Endodermal cell (in vitro differentiated cells): ENCODE results near the gene GOLT1A. TPM values are rescaled to one million over a fixed set of nuclear protein-coding genes. Genes with fewer than 3 reads are reported as not detected.

Experiments used
- DNase-seq: peaks from one replicate; pipeline ENCODE4 v3.0.0-alpha.2; 2017
- H3K27ac ChIP-seq: 2 replicates; pipeline ENCODE4 v1.5.1; 2013; ENCODE audit warnings: mild to moderate bottlenecking, low read depth, low read length, moderate library complexity
- H3K27me3 ChIP-seq: 2 replicates; pipeline ENCODE4 v1.6.1; 2013; ENCODE audit warnings: mild to moderate bottlenecking, low read length, moderate library complexity; ENCODE audit not compliant: insufficient read depth, control insufficient read depth, poor library complexity, severe bottlenecking
- H3K36me3 ChIP-seq: 2 replicates; pipeline ENCODE4 v1.7.0; 2013; ENCODE audit warnings: mild to moderate bottlenecking, low read length, moderate library complexity; ENCODE audit not compliant: control insufficient read depth, insufficient read depth
- H3K4me1 ChIP-seq: one replicate; pipeline ENCODE4 v1.7.0; 2013; ENCODE audit warnings: low read length; ENCODE audit not compliant: control insufficient read depth, insufficient read depth
- H3K4me3 ChIP-seq: 2 replicates; pipeline ENCODE4 v1.5.1; 2013; ENCODE audit warnings: mild to moderate bottlenecking, low read length, moderate library complexity
- H3K9ac ChIP-seq: 2 replicates; pipeline ENCODE4 v1.6.1; 2013; ENCODE audit warnings: mild to moderate bottlenecking, low read length, moderate library complexity; ENCODE audit not compliant: poor library complexity, severe bottlenecking; ENCODE audit errors: extremely low read depth
- H3K9me3 ChIP-seq: 2 replicates; pipeline ENCODE4 v1.6.1; 2013; ENCODE audit warnings: mild to moderate bottlenecking, low read length, moderate library complexity; ENCODE audit not compliant: control insufficient read depth
- H3K27ac Mint-ChIP-seq: 2 replicates; pipeline ENCODE4 v1.8.0; 2020; ENCODE audit warnings: mixed read lengths
- H3K27me3 Mint-ChIP-seq: 2 replicates; pipeline ENCODE4 v1.8.0; 2021; ENCODE audit warnings: mild to moderate bottlenecking, mixed read lengths; ENCODE audit not compliant: insufficient read depth
- H3K36me3 Mint-ChIP-seq: 2 replicates; pipeline ENCODE4 v1.8.0; 2020; ENCODE audit warnings: low read depth, mixed read lengths
- H3K4me1 Mint-ChIP-seq: 2 replicates; pipeline ENCODE4 v1.8.0; 2020; ENCODE audit warnings: mixed read lengths
- H3K4me3 Mint-ChIP-seq: 2 replicates; pipeline ENCODE4 v1.8.0; 2020; ENCODE audit warnings: mild to moderate bottlenecking, moderate library complexity, mixed read lengths
- H3K9me3 Mint-ChIP-seq: 2 replicates; pipeline ENCODE4 v1.8.0; 2020; ENCODE audit warnings: mild to moderate bottlenecking, mixed read lengths
- WGBS, 2 experiments: methylation state at CpG; one replicate each; pipeline versions ENCODE4 v1.1.5 to v1.1.7; 2013; ENCODE audit warnings: missing lambda C conversion rate in 2 of 2, mixed read lengths in 1 of 2; ENCODE audit not compliant: insufficient coverage in 1 of 2, insufficient read length in 1 of 2; 5-methylcytosine and 5-hydroxymethylcytosine counted together
- total RNA-seq, 2 donors: library from RNA; stranded (reverse); fragmentation: NEBNext Ultra II Directional in 1 of 2; extraction: Animal tissue kit (Norgen Biotek cat#: 25700) in 1 of 2; gene quantifications; 2 replicates in 1 of 2; 3 replicates in 1 of 2; pipeline ENCODE4 v1.2.1, GENCODE V29; 2021
- TF ChIP-seq, protein P1 (sequence below): fragments of 200-600 bp; sonication (generic); conservative IDR thresholded peaks from 2 replicates; pipeline ENCODE4 v1.5.0; 2021; ENCODE audit warnings: antibody characterized with exemption, mild to moderate bottlenecking

Gene GOLT1A
- total RNA-seq, 2 donors from 2014 or later: 1.8 to 6.2 TPM

DNA sequence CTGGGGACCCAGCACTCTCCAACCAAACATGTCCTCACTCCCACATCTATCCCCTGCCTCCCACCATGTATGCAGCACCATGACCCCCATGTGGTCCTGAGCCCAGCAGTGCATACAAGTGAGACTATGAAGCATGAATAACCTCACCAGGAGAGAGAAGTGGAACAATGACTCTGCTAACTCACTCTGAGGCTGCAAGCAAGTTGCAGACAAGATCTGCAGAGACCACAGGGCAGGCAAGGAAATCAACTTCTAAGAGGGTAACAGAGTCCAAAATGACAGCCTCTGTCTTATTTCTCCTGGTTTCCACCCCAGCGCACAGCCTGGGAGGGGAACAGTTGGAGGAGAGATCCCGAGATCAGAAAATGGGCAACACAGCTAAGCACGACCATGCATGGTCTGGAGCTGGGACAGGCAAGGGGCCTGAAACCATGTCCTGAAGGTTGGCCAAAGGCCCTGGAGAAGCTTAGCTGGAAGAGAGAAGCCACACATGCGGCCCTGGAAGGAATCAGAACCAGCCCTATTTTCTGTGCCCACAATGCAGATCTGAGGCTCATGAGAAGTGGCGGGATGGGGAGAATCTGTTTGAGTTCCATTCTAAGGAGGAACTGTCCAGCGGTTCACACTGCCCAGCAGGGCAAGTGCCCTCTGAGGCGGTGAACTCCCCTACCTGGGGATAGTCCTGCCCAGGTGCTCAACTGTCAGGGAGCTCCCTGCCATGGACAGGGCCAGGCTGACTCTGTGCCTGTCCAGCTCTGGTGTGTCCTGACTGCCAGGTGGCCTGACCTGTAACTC lies 35.1 kb downstream of the GOLT1A start:
- WGBS, 2 experiments: 81 to 88% methylated on average over 6 to 7 of the region's 7 CpGs
- peaks cover 16% of the 10 kb centered on the region for H3K27me3 Mint-ChIP-seq
- peaks cover 9% of the 10 kb centered on the region for H3K9me3 ChIP-seq
- H3K36me3 ChIP-seq: no peaks in the 10 kb centered on the region
- no peak for DNase-seq
- no peak overlapping the region for H3K27ac Mint-ChIP-seq
- H3K4me1 Mint-ChIP-seq: no peaks in the 10 kb centered on the region
- no peaks in the 10 kb centered on the region for H3K36me3 Mint-ChIP-seq
- H3K9ac ChIP-seq: no peak overlapping the region
- peaks cover 18% of the 10 kb centered on the region for H3K9me3 Mint-ChIP-seq
- H3K4me3 Mint-ChIP-seq: no peak overlapping the region
- TF ChIP-seq, protein P1, sequence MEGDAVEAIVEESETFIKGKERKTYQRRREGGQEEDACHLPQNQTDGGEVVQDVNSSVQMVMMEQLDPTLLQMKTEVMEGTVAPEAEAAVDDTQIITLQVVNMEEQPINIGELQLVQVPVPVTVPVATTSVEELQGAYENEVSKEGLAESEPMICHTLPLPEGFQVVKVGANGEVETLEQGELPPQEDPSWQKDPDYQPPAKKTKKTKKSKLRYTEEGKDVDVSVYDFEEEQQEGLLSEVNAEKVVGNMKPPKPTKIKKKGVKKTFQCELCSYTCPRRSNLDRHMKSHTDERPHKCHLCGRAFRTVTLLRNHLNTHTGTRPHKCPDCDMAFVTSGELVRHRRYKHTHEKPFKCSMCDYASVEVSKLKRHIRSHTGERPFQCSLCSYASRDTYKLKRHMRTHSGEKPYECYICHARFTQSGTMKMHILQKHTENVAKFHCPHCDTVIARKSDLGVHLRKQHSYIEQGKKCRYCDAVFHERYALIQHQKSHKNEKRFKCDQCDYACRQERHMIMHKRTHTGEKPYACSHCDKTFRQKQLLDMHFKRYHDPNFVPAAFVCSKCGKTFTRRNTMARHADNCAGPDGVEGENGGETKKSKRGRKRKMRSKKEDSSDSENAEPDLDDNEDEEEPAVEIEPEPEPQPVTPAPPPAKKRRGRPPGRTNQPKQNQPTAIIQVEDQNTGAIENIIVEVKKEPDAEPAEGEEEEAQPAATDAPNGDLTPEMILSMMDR: no peak
- no peak overlapping the region for H3K27ac ChIP-seq
- no peaks in the 10 kb centered on the region for H3K4me1 ChIP-seq
- no peak overlapping the region for H3K4me3 ChIP-seq
- H3K27me3 ChIP-seq: peaks cover 47% of the 10 kb centered on the region

DNA sequence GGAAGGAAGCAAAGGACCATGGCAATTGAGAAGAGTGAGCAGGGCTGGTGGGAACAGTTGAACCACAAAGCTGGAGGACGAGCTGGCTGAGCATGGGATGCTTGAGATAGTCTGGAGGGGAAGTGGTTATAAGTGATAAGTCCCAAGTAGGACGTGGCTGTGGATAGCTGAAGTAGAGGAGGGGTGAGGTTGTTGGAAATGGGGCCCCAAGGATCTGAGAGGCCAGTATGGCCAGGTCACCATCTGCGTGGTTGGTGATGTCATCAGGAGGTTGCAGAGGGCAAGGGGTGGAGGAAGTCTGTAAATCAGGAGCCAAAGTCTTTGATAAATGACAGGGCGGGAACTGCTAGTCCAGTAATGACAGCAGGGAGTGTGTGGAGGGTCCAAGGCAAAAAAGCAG lies 36.7 kb downstream of the GOLT1A start:
- 71 to 83% methylated on average over 4 of the region's 4 CpGs for WGBS, 2 experiments
- Mint-ChIP-seq H3K4me1 (no peaks in the 10 kb centered on the region), H3K36me3 (no peaks in the 10 kb centered on the region), H3K4me3 (no peak overlapping the region), H3K27ac (no peak overlapping the region), H3K9me3 (peaks cover 27% of the 10 kb centered on the region), H3K27me3 (peaks cover 22% of the 10 kb centered on the region)
- no peak overlapping the region for H3K4me3 ChIP-seq
- no peak overlapping the region for H3K9ac ChIP-seq
- no peaks in the 10 kb centered on the region for H3K36me3 ChIP-seq
- H3K27me3 ChIP-seq: peaks cover 44% of the 10 kb centered on the region
- H3K9me3 ChIP-seq: peaks cover 9% of the 10 kb centered on the region
- no peak for DNase-seq
- no peak overlapping the region for H3K27ac ChIP-seq
- TF ChIP-seq, protein P1: no peak
- no peaks in the 10 kb centered on the region for H3K4me1 ChIP-seq

DNA sequence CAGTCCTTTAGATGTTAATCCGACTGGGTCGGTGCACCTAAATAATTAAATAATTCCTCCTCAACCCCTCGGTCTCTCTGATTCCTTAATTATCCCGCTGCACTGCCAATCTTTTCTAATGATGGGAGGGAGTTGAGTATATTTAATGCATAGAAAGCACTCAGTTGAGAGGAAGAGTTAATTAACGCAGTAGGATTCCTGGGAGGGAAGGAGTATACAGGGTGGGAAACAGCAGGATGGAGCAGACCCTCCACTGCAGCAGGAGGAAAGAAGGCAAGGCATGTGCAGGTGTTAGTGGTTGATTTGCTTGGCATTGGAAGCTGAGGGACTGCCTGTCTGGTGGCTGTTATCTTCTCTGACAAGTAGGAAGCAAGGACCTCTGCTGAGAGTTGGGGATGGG lies 37.7 kb downstream of the GOLT1A start:
- no peak for DNase-seq
- no peak overlapping the region for H3K4me3 ChIP-seq
- no peak overlapping the region for H3K9ac ChIP-seq
- no peak overlapping the region for H3K27ac ChIP-seq
- peaks cover 44% of the 10 kb centered on the region for H3K27me3 ChIP-seq
- peaks cover 32% of the 10 kb centered on the region for H3K9me3 Mint-ChIP-seq
- TF ChIP-seq, protein P1: no peak
- no peaks in the 10 kb centered on the region for H3K4me1 Mint-ChIP-seq
- H3K9me3 ChIP-seq: peaks cover 16% of the 10 kb centered on the region
- no peaks in the 10 kb centered on the region for H3K4me1 ChIP-seq
- H3K36me3 ChIP-seq: no peaks in the 10 kb centered on the region
- no peaks in the 10 kb centered on the region for H3K36me3 Mint-ChIP-seq
- peaks cover 22% of the 10 kb centered on the region for H3K27me3 Mint-ChIP-seq
- no peak overlapping the region for H3K27ac Mint-ChIP-seq
- no peak overlapping the region for H3K4me3 Mint-ChIP-seq
- WGBS, 2 experiments: 83 to 90% methylated on average over 1 to 4 of the region's 5 CpGs
